Vagina (tissue), 2 donors: Measurements from ENCODE around the gene UBAP2L.

Experiments
- CTCF ChIP-seq, 3 experiments: fragments of 450-650 bp in 2 of 3; fragments of 200-600 bp in 1 of 3; sonication (generic) in 1 of 3; IDR thresholded peaks; one replicate each; pipeline ENCODE4 v1.5.1; 2017 to 2019; ENCODE audit warnings: antibody characterized with exemption in 3 of 3, mild to moderate bottlenecking in 2 of 3, moderate library complexity in 2 of 3
- POLR2A ChIP-seq, 2 donors: fragments of 450-650 bp; IDR thresholded peaks; one replicate each; pipeline ENCODE4 v1.6.1; 2017; ENCODE audit warnings: antibody characterized with exemption in 2 of 2, mild to moderate bottlenecking in 2 of 2, moderate library complexity in 2 of 2
- POLR2AphosphoS5 ChIP-seq, 2 donors: sonication (generic); formaldehyde crosslinking; IDR thresholded peaks; one replicate each; pipeline ENCODE4 v1.9.0; 2017; ENCODE audit warnings: antibody characterized with exemption in 2 of 2, mild to moderate bottlenecking in 2 of 2, low read depth in 1 of 2; ENCODE audit not compliant: insufficient read depth in 1 of 2

- TF ChIP-seq CTCF (IDR thresholded peaks at IDR 0.05), result peak in 1 of 3 experiments; percentile 46
- no peak for TF ChIP-seq POLR2A (IDR thresholded peaks at IDR 0.05)
- TF ChIP-seq POLR2AphosphoS5 (IDR thresholded peaks at IDR 0.05; ENCODE audit: insufficient read depth in 1 of 2, low read depth in 1 of 2), result peak in 1 of 2 donors; percentile 40
Observed at GRCh38 chr1:154198756-154199562, 21.8 kb upstream of the UBAP2L start.
